HG03457 (cell line): ENCODE results near the gene RNF227.

Source experiments
- ATAC-seq: cut with Tn5 transposase; IDR thresholded peaks from one replicate; pipeline ENCODE4 v1.9.1; 2021; ENCODE audit warnings: moderate number of reproducible peaks; ENCODE audit not compliant: unreplicated experiment

Gene RNF227

DNA sequence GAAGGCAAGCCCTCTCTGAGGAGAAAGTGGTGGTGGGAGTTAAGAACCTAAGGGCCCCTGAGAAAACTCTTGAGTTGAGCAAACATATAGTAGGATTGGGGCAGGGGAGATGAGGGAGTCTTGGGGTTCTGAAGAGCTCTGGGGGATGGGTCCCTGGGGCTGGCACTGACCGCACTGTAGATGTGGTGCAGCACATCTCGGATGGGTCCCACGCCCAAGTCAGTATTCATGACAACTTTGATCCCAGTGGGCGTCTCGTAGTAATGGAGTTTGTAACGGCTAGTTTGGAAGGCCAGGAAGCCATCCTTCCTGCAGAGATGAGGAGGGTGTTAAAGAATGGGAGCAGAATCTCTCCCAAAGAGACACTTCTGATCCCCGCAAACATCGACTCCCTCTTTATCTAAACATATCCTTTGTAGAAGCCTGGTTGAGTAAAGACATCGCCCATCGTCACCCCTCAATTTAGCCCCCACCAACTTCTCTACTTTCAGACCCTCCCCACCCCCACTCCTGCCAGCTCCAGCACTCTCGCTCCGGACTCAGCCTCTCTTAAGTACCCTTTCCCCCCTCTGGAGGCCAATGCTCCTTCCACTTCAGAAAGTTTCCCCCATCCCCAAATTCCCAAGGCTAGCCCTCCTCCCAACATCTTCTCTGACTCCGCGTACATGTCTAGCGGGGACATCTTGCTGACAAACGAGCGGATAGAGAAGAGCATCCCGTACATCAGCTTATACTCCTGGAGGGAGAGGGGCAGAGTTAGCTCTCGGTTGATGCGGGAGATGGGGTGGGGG is 14.9 kb upstream of the RNF227 start:
- no peak for ATAC-seq

DNA sequence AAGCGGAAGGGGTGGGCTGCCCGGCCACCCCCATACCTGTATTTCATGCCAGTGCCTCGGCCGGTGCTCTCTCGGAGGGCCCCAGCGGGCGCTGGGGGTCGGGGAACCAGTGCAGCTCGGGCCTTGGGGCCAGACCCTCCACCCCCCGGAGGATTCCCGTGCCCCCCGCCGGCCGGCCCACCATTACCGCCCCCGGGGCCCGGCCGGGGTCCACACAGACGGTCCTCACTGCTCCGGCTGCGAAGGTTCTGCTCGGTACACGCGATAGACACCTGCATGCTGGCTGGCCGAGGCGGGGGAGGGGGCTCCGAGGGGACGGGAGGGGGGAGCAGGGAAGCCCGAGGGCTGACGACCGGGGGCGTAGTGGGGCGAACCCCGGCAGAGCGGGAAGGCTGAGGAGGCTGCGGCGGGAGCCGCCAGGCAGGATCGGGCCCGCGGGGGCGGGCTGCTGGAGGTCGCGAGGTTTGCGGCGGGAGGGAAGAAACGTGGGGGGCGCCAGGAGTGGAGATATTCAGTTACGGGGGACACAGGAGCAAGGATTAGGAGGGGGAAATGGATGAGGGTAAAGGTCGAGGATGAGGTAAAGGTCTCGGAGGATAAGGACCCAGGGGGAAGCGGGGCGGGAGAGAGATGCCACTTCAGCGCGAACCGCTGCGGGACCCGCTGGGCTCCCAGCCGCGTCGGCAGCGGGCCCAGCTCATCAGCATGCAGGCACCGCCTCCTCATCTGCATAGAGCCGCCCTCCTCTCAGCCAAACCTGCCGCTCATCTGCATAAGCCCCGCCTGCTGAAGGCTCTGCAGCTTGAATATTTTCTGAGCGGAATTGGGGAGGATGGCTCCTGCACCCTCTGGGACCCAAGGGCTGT is 13.3 kb upstream of the RNF227 start, which contains the start of gene KCNAB3:
TSS of gene KCNAB3 (minus strand) at position 699 of the 866 bp plus-strand sequence. CDS start at position 278, 421 bp downstream.
- no peak for ATAC-seq

GRCh38 chr17:7927596-7927995 is 11.5 kb upstream of the RNF227 start:
- no peak for ATAC-seq

- no peak for ATAC-seq
Observed at GRCh38 chr17:7922845-7923628, 6.9 kb upstream of the RNF227 start.

GRCh38 chr17:7922269-7922844 is 6.3 kb upstream of the RNF227 start:
- ATAC-seq, result no peak

GRCh38 chr17:7916808-7917207 is 719 bp upstream of the RNF227 start:
- no peak for ATAC-seq

GRCh38 chr17:7916385-7916682 is 245 bp upstream of the RNF227 start:
- ATAC-seq, result no peak

DNA sequence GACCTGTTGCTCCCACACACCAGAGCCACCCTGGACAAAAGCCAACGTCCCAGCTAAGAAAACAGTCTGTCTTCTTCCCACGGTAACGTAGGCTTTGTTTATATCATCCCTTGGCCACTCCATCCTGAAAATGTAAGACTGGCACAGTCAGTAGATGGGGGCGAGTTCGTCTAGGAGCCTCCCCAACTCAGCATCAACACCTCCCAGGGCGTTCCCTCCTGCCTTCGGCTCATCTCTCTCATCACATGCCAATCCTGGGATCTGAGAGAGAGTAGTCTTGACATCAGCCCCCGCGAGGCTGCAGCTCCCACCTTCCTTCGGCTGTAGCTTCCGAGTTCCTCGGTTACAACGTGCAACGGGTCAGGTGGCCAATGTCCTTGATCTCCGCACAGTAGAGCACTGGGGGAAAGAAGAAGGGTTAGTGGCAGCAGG is 894 bp downstream of the RNF227 start:
- ATAC-seq, result no peak

DNA sequence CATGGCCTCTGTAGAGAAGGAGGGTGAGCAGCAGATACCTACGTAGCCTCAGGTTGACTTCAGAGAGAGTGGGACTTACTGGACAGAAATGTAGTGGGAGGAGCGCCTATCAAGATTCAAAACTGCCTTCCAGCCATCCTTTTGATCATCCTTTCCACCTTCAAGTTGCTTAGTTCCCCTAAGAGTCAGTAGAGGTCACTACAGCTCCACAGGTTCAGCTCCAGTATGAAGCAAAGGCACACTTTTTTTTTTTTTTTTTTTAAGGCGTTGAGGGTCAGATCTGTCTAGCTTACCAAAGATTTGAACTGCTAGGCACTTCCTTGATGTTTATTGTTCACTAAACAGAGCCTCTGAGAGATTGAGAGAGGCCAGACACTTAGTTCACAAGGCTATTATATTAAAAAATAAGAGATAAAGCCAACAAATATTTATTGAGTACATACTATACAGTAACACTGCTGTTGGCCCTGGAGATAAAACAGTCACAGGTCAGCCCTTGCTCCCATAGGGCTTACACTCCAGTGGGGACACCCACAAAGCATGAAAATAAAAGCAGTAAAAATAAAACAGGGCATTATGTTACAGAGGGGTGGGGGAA is 3.1 kb downstream of the RNF227 start:
- ATAC-seq, result no peak

DNA sequence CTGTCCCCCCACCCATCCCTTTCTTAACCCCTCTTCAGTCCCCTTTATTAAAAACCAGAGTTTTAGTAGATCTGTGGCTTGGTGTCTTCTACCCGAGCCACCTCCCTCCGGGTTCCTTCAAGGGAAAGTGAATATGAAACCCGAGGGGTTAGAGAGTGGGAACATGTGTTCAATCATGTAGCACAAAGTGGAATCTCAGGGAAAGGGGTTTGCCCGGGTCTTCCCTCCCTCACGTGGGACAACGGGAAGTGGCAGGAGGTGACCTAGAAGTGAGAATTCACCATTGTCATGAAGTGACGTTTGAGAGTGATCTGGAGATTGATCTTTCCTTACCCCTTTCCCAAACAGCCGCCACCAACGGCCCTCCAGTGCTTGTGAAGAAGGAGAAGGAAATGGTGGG is 5.0 kb downstream of the RNF227 start:
- ATAC-seq, result no peak

GRCh38 chr17:7910711-7911110 is 5.4 kb downstream of the RNF227 start:
- ATAC-seq, result no peak

DNA sequence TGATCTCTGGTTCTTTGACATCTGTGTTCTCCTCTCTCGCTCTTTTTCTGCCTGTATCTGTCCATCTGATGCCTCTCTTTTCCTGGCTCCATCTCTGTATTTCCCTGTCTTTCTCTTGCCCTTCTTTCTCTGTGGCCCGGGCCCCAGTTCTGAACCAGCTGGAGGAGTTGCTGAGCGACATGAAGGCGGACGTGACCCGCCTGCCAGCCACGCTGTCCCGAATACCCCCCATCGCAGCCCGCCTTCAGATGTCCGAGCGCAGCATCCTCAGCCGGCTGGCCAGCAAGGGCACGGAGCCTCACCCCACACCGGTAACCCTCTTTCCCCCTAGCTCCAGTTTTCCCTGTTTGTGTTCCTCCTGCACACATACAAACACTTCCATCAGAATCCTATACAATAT is 5.8 kb downstream of the RNF227 start:
- no peak for ATAC-seq

GRCh38 chr17:7909089-7909488 is 7.0 kb downstream of the RNF227 start:
- no peak for ATAC-seq

DNA sequence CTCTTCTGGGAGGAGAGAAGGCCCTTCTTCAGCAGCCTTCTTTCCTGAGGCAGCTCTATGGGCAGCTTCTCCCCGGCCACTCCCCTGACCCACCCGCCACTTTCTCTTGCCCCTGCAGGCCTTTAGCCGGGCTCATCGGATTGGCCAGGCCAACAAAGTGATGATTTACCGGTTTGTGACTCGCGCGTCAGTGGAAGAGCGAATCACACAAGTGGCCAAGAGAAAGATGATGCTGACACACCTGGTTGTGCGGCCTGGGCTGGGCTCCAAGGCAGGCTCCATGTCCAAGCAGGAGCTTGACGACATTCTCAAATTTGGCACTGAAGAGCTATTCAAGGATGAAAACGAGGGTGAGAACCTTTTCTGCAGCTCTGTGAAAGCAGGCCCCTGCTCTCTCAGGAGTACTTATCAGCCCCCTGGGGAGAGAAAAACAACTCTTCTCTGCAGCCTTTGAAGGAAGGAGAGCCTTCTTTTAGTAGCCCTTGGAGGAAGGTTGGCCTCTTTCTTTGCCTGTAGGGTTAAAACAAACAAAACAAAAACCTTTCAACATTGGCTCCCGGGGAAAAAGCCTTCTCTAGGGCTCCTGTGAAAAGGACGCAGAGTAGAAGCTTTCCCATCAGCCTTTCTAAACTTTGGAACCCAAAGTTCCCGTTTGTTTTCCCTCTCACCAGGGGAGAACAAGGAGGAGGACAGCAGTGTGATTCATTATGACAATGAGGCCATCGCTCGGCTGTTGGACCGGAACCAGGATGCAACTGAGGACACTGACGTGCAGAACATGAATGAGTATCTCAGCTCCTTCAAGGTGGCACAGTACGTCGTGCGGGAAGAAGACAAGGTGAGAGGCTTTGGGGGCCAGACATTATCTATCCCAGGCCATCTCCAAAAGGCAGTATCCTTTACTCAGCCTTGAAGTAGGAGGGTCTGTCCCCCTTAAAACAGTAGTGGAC is 12.7 kb downstream of the RNF227 start:
- no peak for ATAC-seq

GRCh38 chr17:7897773-7898172 is 18.3 kb downstream of the RNF227 start:
- no peak for ATAC-seq

DNA sequence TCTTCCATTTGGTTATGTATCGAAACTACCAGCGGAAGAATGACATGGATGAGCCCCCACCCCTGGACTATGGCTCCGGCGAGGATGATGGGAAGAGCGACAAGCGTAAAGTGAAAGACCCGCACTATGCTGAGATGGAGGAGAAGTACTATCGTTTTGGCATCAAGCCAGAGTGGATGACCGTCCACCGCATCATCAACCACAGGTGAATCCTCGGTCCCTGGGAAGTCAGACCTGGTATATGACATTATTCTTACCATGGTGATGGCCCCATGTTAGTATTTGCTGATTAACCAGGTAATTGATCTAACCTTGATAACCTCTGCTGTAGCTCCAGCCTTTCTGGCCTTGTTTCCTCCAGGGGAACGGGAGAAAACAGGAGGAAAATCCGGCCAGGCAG is 19.0 kb downstream of the RNF227 start:
- no peak for ATAC-seq

- no peak for ATAC-seq
Observed at GRCh38 chr17:7894866-7895265, 21.2 kb downstream of the RNF227 start.

DNA sequence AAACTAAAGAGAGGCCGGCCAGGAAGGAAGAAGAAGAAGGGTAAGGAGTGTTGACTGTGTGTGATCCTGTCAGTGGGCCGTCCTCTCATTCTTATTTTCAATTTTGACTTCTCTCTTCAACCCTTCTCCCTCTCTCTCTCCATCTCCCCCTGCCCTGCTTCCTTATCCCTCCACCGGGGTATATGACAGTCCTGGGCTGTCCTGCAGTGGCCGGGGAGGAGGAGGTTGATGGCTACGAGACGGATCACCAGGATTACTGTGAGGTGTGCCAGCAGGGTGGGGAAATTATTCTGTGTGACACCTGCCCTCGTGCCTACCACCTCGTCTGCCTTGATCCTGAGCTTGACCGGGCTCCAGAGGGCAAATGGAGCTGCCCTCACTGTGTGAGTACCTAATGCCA is 21.9 kb downstream of the RNF227 start:
- no peak for ATAC-seq

GRCh38 chr17:7893187-7893880 is 22.8 kb downstream of the RNF227 start:
- ATAC-seq, result no peak
